OCI-LY7 (cell line): ENCODE results near the gene MCM7. TPM values are rescaled to one million over a fixed set of nuclear protein-coding genes. Genes with fewer than 3 reads are reported as not detected.

Source experiments
- BruUV-seq: library from RNA; stranded (reverse); fragments of 400-500 nt; replicated peaks from 2 replicates; lab custom pipeline; 2021; lab: Mats Ljungman, UMichigan
- CTCF ChIA-PET: fragments of 300-600 bp; sonication (Branson Sonifier 250); formaldehyde crosslinking; loops from one replicate; lab custom pipeline; 2022; ENCODE audit warnings: antibody characterized with exemption; ENCODE audit not compliant: unreplicated experiment; lab: Charles Lee
- POLR2A ChIA-PET: fragments of 300-600 bp; sonication (Branson Sonifier 250); formaldehyde crosslinking; loops from one replicate; lab custom pipeline; 2022; ENCODE audit warnings: antibody characterized with exemption; lab: Charles Lee
- DNase-seq: peaks from one replicate; pipeline ENCODE4 v3.0.0-alpha.2; 2015; ENCODE audit warnings: low spot score
- H2AFZ ChIP-seq: fragments of 200-600 bp; sonication (generic), shearing (Covaris generic); 2 replicates; pipeline ENCODE4 v1.6.1; 2014; ENCODE audit warnings: mild to moderate bottlenecking, antibody characterized with exemption, low read length, moderate library complexity
- H3K27ac ChIP-seq: fragments of 200-600 bp; sonication (generic); 2 replicates; pipeline ENCODE4 v1.5.1; 2014; ENCODE audit warnings: mixed run types, low read depth, mild to moderate bottlenecking, moderate library complexity, low read length, inconsistent platforms; ENCODE audit not compliant: poor library complexity, severe bottlenecking
- H3K36me3 ChIP-seq: fragments of 200-600 bp; sonication (generic); 2 replicates; pipeline ENCODE4 v1.6.1; 2014; ENCODE audit warnings: mild to moderate bottlenecking, antibody characterized with exemption, low read length, moderate library complexity, mixed read lengths; ENCODE audit not compliant: insufficient read depth
- H3K4me1 ChIP-seq: fragments of 200-600 bp; sonication (generic); 2 replicates; pipeline ENCODE4 v1.5.1; 2014; ENCODE audit warnings: mild to moderate bottlenecking, low read length; ENCODE audit not compliant: insufficient read depth, poor library complexity, severe bottlenecking
- H3K4me2 ChIP-seq: fragments of 200-600 bp; sonication (generic); 2 replicates; pipeline ENCODE4 v1.6.1; 2014; ENCODE audit warnings: mild to moderate bottlenecking, low read length
- H3K4me3 ChIP-seq: fragments of 200-600 bp; sonication (generic); 2 replicates; pipeline ENCODE4 v1.5.1; 2014; ENCODE audit warnings: mild to moderate bottlenecking, low read depth, low read length; ENCODE audit not compliant: poor library complexity, severe bottlenecking
- H3K79me2 ChIP-seq: fragments of 200-600 bp; sonication (generic); 2 replicates; pipeline ENCODE4 v1.6.1; 2016; ENCODE audit warnings: low read depth, mild to moderate bottlenecking, low read length, moderate library complexity, mixed read lengths; ENCODE audit not compliant: insufficient read depth
- H3K9me2 ChIP-seq: fragments of 200-600 bp; sonication (generic); 2 replicates; pipeline ENCODE4 v1.6.1; 2016; ENCODE audit warnings: mild to moderate bottlenecking, low read length, mixed read lengths; ENCODE audit not compliant: insufficient read depth
- H3K9me3 ChIP-seq: fragments of 200-600 bp; sonication (generic); 2 replicates; pipeline ENCODE4 v1.6.1; 2014; ENCODE audit warnings: mild to moderate bottlenecking, mixed run types, low read length, mixed read lengths
- H4K20me1 ChIP-seq: fragments of 200-600 bp; sonication (generic); 2 replicates; pipeline ENCODE4 v1.6.1; 2014; ENCODE audit warnings: mild to moderate bottlenecking, antibody characterized with exemption, low read length, moderate library complexity, mixed read lengths; ENCODE audit not compliant: insufficient read depth
- EZH2phosphoT487 ChIP-seq: fragments of 200-600 bp; sonication (generic); IDR thresholded peaks from 2 replicates; pipeline ENCODE4 v1.6.1; 2018; ENCODE audit warnings: low read depth, borderline replicate concordance, mild to moderate bottlenecking, mixed run types, antibody characterized with exemption, low read length, moderate library complexity, mixed read lengths
- intact Hi-C: fragments of 100-400 bp; cut with micrococcal nuclease; formaldehyde crosslinking; loops from one replicate; pipeline ENCODE4 v1.10.0; 2022; ENCODE audit not compliant: unreplicated experiment
- total RNA-seq, 2 experiments: library from RNA; depleted of rRNA in 1 of 2; stranded (reverse); fragments of >200 nt in 1 of 2; shearing (Covaris generic) in 1 of 2; gene quantifications; 2 replicates each; pipeline ENCODE4 v1.2.3, GENCODE V29; 2014 to 2022
- TF ChIP-seq, protein P1 (sequence below): fragments of 200-600 bp; sonication (generic); conservative IDR thresholded peaks from 2 replicates; pipeline ENCODE4 v1.5.1; 2014; ENCODE audit warnings: mild to moderate bottlenecking, antibody characterized with exemption, low read length, moderate library complexity, mixed read lengths

Gene MCM7
- total RNA-seq, 2 experiments from 2014 or later: 423 to 424 TPM

DNA sequence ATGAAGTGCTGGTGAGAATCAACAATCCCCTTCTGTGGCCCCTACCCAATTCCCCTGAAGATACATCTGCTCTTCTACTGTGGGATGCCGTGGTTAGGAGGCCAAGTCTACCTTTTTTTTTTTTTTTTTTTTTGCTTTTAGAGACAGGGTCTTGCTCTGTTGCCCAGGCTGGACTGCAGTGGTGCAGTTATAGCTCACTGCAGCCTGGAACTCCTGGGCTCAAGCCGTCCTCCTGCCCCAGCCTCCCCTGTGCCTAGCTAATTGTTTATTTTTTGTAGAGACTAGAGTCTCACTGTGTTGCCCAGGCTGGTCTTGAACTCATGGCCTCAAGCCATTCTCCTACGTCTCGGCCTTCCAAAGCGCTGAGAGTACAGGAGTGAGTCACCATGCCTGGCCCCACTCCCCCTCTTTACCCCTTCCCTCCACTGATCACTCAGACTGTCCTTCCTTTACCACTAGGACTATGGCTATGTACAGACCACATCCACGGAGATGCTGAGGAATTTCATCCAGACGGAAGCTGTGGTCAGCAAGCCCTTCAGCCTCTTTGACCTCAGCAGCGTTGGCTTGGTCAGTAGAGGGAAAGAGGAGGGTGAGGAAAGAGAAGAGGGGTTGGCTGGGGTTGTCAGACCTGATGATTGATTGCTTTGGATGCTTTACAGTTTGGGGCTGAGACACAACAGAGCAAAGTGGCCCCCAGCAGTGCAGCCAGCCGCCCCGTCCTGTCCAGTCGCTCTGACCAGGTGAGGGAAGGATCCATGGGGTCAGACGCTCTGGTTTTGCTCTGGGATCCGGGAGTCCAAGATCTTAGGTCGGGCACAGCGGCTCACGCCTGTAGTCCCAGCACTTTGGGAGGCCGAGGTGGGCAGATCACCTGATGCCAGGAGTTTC lies 2.0 kb upstream of the MCM7 start:
- Histone ChIP-seq H4K20me1 (peaks cover 22% of the 10 kb centered on the region), H3K9me3 (no peaks in the 10 kb centered on the region), H3K4me3 (peak overlapping the region; percentile 90), H3K36me3 (peaks cover 53% of the 10 kb centered on the region), H2AFZ (no peak overlapping the region), H3K79me2 (peaks cover 39% of the 10 kb centered on the region), H3K4me2 (peak overlapping the region; percentile 96), H3K9me2 (no peaks in the 10 kb centered on the region), H3K27ac (peak overlapping the region; percentile 92), H3K4me1 (peaks cover 25% of the 10 kb centered on the region)
- CTCF ChIA-PET: interaction anchor here (1.6 to 1.7 kb wide), 2 partner anchors 21 to 22 kb away, joined by 5 read pairs; no protein-coding TSS in a partner anchor
- POLR2A ChIA-PET: interaction anchor here (0.5 to 2.8 kb wide), 9 partner anchors 8 to 747 kb away, joined by 3 to 13 read pairs (median 4); no protein-coding TSS in a partner anchor
- TF ChIP-seq EZH2phosphoT487: no peak
- TF ChIP-seq, protein P1, sequence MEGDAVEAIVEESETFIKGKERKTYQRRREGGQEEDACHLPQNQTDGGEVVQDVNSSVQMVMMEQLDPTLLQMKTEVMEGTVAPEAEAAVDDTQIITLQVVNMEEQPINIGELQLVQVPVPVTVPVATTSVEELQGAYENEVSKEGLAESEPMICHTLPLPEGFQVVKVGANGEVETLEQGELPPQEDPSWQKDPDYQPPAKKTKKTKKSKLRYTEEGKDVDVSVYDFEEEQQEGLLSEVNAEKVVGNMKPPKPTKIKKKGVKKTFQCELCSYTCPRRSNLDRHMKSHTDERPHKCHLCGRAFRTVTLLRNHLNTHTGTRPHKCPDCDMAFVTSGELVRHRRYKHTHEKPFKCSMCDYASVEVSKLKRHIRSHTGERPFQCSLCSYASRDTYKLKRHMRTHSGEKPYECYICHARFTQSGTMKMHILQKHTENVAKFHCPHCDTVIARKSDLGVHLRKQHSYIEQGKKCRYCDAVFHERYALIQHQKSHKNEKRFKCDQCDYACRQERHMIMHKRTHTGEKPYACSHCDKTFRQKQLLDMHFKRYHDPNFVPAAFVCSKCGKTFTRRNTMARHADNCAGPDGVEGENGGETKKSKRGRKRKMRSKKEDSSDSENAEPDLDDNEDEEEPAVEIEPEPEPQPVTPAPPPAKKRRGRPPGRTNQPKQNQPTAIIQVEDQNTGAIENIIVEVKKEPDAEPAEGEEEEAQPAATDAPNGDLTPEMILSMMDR: no peak
- no TSS peak for BruUV-seq
- DNase-seq: no peak
- intact Hi-C loops: no loop called here

DNA sequence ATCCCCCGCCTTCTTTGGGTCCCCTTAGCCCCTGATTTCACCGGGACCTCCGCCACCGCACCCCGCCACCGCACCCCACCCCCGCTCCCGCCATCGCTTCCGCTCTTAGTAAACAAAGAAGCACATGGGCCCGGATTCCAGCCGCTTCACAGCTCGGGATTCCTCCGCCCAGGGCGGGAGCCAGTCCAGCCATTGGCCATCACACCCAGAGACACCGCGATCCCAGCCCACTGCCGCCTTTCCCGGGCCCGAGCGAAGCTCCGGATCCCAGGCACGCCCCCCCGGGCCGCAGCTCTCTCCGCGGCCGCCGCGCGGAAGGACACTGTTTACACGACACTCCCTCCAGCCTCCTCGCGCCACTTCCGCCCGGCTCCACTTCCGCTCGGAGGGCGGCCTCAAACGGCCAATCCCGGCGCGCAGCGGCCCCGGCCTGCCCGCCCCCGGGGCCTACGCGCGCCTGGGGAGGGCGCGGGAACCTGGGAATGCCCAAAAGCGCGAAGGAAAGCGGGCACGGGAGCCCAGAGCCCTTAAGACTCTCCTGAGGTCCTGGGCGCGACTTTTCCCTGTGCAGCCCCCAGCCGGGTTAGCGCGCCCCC lies 679 bp downstream of the MCM7 start:
- Histone ChIP-seq H3K4me1 (peaks cover 25% of the 10 kb centered on the region), H3K27ac (peak overlapping the region; percentile 92), H3K9me2 (no peaks in the 10 kb centered on the region), H3K36me3 (peaks cover 58% of the 10 kb centered on the region), H3K79me2 (peaks cover 51% of the 10 kb centered on the region), H3K4me3 (peak overlapping the region; percentile 90), H4K20me1 (peaks cover 33% of the 10 kb centered on the region), H3K4me2 (peak overlapping the region; percentile 79), H3K9me3 (no peaks in the 10 kb centered on the region), H2AFZ (no peak overlapping the region)
- no TSS peak for BruUV-seq
- peak; percentile 94 for DNase-seq
- POLR2A ChIA-PET: interaction anchor here (0.6 to 2.5 kb wide), 6 partner anchors 11 to 42 kb away, joined by 4 to 22 read pairs (median 8); partner anchors contain the start of genes COPS6 and MBLAC1
- CTCF ChIA-PET: interaction anchor here (0.6 kb wide), 1 partner anchor 32 kb away, joined by 4 read pairs; no protein-coding TSS in a partner anchor
- TF ChIP-seq, protein P1: no peak
- TF ChIP-seq EZH2phosphoT487: no peak
- intact Hi-C loops: loop anchor here (1.0 to 2.0 kb wide), 2 partner anchors 19 to 26 kb away; partner anchors contain the start of genes CNPY4, MBLAC1 and TAF6
